Lung (tissue), 12 donors: ENCODE measurements around the gene ACTN4. TPM values are rescaled to one million over a fixed set of nuclear protein-coding genes. Genes with fewer than 3 reads are reported as not detected.

ENCODE experiments used
- ATAC-seq: fragments of 200-7000 bp; cut with Tn5 transposase; one replicate; pipeline ENCODE4 v1.9.1; 2020; ENCODE audit warnings: moderate number of reproducible peaks; ENCODE audit not compliant: insufficient read depth, low FRiP score
- DNase-seq, 3 donors: peaks; one replicate each; pipeline ENCODE4 v3.0.0-alpha.2; 2013 to 2017
- H3K27ac ChIP-seq, 2 donors: one replicate each; pipeline ENCODE4 v1.5.1; 2013; ENCODE audit warnings: mild to moderate bottlenecking in 2 of 2, moderate library complexity in 2 of 2, control low read depth in 1 of 2, inconsistent platforms in 1 of 2, low read depth in 1 of 2, low read length in 1 of 2
- H3K27me3 ChIP-seq, 3 donors: one replicate each; pipeline ENCODE4 v1.5.1; 2013; ENCODE audit warnings: low read length in 2 of 3; ENCODE audit not compliant: control insufficient read depth in 3 of 3, insufficient read depth in 3 of 3
- H3K36me3 ChIP-seq, 4 donors: one replicate each; pipeline ENCODE4 v1.5.1; 2013; ENCODE audit warnings: low read length in 4 of 4, mild to moderate bottlenecking in 1 of 4, moderate library complexity in 1 of 4; ENCODE audit not compliant: control insufficient read depth in 4 of 4, insufficient read depth in 4 of 4
- H3K4me1 ChIP-seq, 5 donors: one replicate each; pipeline ENCODE4 v1.5.1; 2013; ENCODE audit warnings: low read length in 5 of 5, mild to moderate bottlenecking in 2 of 5, moderate library complexity in 1 of 5; ENCODE audit not compliant: control insufficient read depth in 5 of 5, insufficient read depth in 5 of 5
- H3K4me3 ChIP-seq: one replicate; pipeline ENCODE4 v1.5.1; 2013; ENCODE audit warnings: mild to moderate bottlenecking, control low read depth, moderate library complexity
- H3K9ac ChIP-seq, 2 donors: one replicate each; pipeline ENCODE4 v1.5.1; 2013; ENCODE audit warnings: low read length in 2 of 2, control low read depth in 1 of 2; ENCODE audit not compliant: insufficient read depth in 1 of 2
- H3K9me3 ChIP-seq, 4 donors: one replicate each; pipeline ENCODE4 v1.5.1; 2013; ENCODE audit warnings: low read length in 3 of 4, mild to moderate bottlenecking in 1 of 4, moderate library complexity in 1 of 4; ENCODE audit not compliant: control insufficient read depth in 4 of 4, insufficient read depth in 3 of 4
- CTCF ChIP-seq: IDR thresholded peaks from 2 replicates; pipeline ENCODE4 v1.5.1; 2012; ENCODE audit warnings: mild to moderate bottlenecking; ENCODE audit errors: control extremely low read depth, extremely low read depth
- WGBS, 2 donors: extraction: QIAGEN DNeasy Blood & Tissue Kit; methylation state at CpG; one replicate each; pipeline ENCODE4 v1.1.7; 2013; 5-methylcytosine and 5-hydroxymethylcytosine counted together
- polyA plus RNA-seq, 2 donors: library from polyadenylated mRNA; stranded (reverse); fragments of 200-250 nt; gene quantifications; one replicate each; pipeline ENCODE4 v1.2.1, GENCODE V29; 2013
- total RNA-seq, 2 donors: library from RNA; depleted of rRNA in 1 of 2; stranded (reverse); fragments of >200 nt in 1 of 2; gene quantifications; one replicate each; pipeline ENCODE4 v1.2.1, GENCODE V29; 2014 to 2021
- donor health status: control.
- donor health status: control.
- donor health status: Bipolar disorder and iron deficiency.
- donor health status: healthy.
- donor health status: DM: yes; HTN: yes; CAD: no.

ACTN4 gene
- total and polyA plus RNA-seq, 4 donors = 229 to 552 (median 367) TPM

GRCh38 chr19:38736036-38736412, 88.6 kb downstream of the ACTN4 start:
- peaks cover 0 to 14% (median 0%) of the 10 kb centered on the region in 5 donors for H3K4me1 ChIP-seq
- peaks cover 0 to 4% (median 2%) of the 10 kb centered on the region in 4 donors for H3K36me3 ChIP-seq
- H3K27ac ChIP-seq = peak overlapping the region in 1 of 2 donors; percentile 69
- DNase-seq = peak in 1 of 3 donors; percentile 50
- TF ChIP-seq CTCF = no peak
- WGBS, 2 donors = 2 to 3% methylated on average over 33 to 41 of the region's 42 CpGs
- peaks cover 0 to 3% (median 0%) of the 10 kb centered on the region in 3 donors for H3K27me3 ChIP-seq
- no peak overlapping the region for H3K9ac ChIP-seq
- no peaks in the 10 kb centered on the region for H3K9me3 ChIP-seq
- no peak for ATAC-seq
- no peak overlapping the region for H3K4me3 ChIP-seq

GRCh38 chr19:38736413-38737280, 89.2 kb downstream of the ACTN4 start:
- H3K27ac ChIP-seq = no peak overlapping the region
- no peaks in the 10 kb centered on the region for H3K9me3 ChIP-seq
- WGBS, 2 donors = 5 to 11% methylated on average over 28 to 36 of the region's 36 CpGs
- H3K4me3 ChIP-seq = no peak overlapping the region
- peaks cover 0 to 12% (median 0%) of the 10 kb centered on the region in 5 donors for H3K4me1 ChIP-seq
- ATAC-seq (peak; percentile 42), DNase-seq (peak; percentile 47 to 78 (median 69))
- TF ChIP-seq CTCF = no peak
- peaks cover 0 to 4% (median 0%) of the 10 kb centered on the region in 4 donors for H3K36me3 ChIP-seq
- H3K27me3 ChIP-seq = peaks cover 0 to 3% (median 0%) of the 10 kb centered on the region in 3 donors
- no peak overlapping the region for H3K9ac ChIP-seq

GRCh38 chr19:38737281-38737865, 89.9 kb downstream of the ACTN4 start:
- H3K9me3 ChIP-seq = no peaks in the 10 kb centered on the region
- H3K27ac ChIP-seq = no peak overlapping the region
- H3K4me3 ChIP-seq = no peak overlapping the region
- no peak overlapping the region for H3K9ac ChIP-seq
- no peak for TF ChIP-seq CTCF
- H3K36me3 ChIP-seq = no peaks in the 10 kb centered on the region
- no peak for DNase-seq
- H3K4me1 ChIP-seq = peaks cover 0 to 11% (median 0%) of the 10 kb centered on the region in 5 donors
- 16 to 45% methylated on average over 22 of the region's 22 CpGs for WGBS, 2 donors
- peaks cover 0 to 3% (median 0%) of the 10 kb centered on the region in 3 donors for H3K27me3 ChIP-seq
- no peak for ATAC-seq
